NCI-H2081 (cell line): ENCODE measurements around the gene C2orf68.
"Not testable (repeated sequence)": the region's sequence is repeated elsewhere in the genome, so short reads cannot be mapped to it uniquely, and the experiment has no call there.

ENCODE experiments used
- DNase-seq, 2 experiments: peaks; one replicate each; lab custom pipeline; 2025; lab: John Stamatoyannopoulos, UW

Gene C2orf68, protein sequence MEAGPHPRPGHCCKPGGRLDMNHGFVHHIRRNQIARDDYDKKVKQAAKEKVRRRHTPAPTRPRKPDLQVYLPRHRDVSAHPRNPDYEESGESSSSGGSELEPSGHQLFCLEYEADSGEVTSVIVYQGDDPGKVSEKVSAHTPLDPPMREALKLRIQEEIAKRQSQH

DNA sequence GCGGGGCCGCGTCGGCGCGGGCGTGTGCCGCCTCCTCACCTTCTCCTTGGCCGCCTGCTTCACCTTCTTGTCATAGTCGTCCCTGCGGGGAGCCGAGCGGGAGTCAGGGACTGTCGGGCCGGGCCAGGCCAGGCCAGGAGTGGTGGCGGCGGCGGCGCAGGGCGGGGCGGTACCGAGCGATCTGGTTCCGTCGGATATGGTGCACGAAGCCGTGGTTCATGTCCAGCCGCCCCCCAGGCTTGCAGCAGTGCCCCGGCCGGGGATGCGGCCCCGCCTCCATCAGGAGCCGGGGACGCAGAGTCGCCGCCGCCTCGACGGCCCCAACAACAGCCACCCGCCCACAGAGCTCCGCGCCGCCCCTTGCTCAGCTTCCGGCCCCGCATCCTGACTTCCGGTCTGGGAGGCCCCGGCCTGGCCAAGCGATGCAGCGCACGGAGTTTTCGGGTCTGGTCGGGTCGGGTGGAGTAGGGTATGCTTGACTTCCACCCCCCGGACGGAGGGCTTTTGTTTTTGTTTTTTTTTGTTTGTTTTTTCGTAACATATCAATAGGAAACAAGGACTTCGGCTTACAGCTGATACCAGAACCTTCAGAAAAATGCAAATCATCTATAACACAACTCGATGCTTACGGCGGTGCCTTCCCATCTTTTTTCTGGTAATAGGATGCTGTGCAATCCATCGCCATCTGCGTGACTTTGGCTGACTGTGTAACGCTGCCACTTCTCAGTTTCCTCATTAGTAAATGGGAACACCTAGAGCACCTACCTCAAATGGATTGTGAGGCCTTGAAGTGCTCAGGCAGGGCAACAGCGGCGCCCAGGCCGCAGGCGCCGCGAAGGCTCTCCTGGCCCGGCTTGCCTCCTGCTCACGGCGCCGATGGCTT lies at the start of gene C2orf68:
TSS of gene C2orf68 (minus strand) at position 362 of the 883 bp plus-strand sequence. CDS start at position 280, 82 bp downstream.
- peak; percentile 84 to 91 for DNase-seq

- DNase-seq, result no peak
Observed at GRCh38 chr2:85661139-85661858, 49.4 kb upstream of the C2orf68 start.

DNA sequence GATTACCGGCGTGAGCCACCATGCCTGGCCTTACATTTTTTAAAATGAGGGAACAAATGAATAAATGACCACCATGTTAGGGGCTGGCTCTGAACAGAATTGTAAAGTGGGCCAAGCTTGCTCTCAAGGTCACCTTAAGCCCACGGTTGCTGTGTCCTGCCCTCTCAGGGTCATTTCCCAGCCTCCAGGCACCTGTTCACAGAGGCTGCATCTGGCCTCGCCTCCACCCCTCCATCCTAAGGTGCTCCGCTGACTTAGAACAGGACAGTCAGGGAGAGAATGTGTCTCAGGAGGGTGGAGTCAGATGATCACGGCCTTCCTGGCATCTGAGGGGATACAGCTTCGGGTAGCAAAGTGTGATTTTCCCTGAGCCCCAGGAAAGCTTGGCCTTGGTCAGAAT lies 48.9 kb upstream of the C2orf68 start:
- no peak for DNase-seq

DNA sequence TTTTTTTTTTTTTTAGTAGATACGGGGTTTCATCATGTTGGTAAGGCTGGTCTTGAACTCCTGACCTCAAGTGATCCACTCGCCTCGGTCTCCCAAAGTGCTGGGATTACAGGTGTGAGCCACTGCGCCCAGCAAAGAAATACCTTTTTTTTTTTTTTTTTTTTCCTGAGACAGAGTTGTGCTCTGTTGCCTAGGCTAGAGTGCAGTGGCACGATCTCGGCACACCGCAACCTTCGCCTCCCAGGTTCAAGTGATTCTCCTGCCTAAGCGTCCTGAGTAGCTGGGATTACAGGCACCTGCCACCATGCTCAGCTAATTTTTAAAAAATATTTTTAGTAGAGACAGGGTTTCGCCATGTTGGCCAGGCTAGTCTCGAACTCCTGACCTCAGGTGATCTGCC lies 48.4 kb upstream of the C2orf68 start:
- DNase-seq, result not testable (repeated sequence)

DNA sequence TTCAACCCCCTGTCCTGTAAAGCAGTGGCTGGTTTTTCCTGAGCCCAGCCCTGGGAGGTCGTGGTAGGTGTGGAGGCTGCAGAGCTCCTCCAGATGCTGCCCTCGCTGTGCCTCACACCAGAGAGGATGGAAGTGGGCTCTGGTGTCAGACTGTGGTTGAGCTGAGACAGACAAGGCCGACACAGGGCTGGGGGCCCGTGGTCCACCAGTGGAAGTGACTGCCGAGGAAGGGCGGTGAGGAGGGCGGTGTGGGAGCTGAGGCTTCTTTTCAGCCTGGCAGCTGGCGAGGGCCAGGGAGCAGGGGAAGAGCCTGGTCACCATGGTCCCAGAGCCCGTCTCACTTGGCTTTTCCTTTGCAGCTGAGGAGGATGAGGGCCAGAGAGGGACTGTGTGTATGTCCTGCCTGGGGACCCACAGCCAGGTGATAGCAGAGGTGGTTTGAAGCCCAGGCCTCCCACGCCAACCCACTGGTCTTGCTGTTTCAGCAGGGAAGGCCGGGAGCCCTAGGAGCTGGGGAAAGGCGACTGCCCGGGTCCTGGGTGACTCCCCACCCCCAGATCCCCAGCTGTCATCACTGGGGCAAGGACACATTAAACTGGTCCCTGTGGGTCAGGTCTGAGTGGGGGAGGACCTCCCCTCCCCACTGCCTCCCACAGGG lies 47.6 kb upstream of the C2orf68 start:
- no peak for DNase-seq

DNA sequence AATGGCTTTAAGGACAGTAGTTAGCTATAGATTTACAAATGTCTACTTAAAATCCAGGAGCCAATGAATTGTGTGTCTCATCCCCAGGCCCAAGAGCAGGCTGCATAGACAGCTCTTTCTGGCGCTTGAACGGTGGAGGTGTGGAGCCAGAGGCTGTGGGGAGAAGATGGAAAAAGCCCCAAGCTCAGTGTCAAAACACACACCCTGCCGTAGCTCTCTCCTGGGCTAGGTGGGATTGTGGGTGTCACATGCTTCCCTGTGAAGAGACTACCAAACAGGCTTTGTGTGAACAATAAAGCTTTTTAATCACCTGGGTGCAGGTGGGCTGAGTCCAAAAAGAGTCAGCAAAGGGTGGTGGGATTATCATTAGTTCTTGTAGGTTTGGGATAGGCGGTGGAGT lies 45.5 kb upstream of the C2orf68 start:
- DNase-seq, result not testable (repeated sequence)

GRCh38 chr2:85656468-85656867 lies 44.6 kb upstream of the C2orf68 start:
- DNase-seq, result no peak

GRCh38 chr2:85655961-85656417 lies 44.1 kb upstream of the C2orf68 start:
- DNase-seq, result no peak

- DNase-seq, result no peak
Observed at GRCh38 chr2:85653996-85654395, 42.1 kb upstream of the C2orf68 start.

DNA sequence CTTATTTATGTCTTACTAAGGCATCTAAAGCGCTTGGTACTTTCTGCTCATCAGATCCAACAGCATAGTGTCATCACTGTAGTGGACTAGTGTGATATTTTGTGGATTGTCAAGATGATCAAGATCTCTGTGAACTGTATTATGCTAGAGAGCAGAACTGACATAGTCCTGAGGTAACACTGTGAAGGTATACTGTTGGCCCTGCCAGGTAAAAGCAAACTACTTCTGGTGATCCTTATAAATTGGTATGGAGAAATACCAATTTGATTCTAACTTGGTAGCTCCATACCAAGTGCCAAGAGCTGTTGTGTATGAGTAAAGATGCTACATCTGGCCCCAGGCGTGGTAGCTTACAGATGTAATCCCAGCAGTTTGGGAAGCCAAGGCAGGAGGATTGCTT lies 40.2 kb upstream of the C2orf68 start:
- DNase-seq, result no peak

DNA sequence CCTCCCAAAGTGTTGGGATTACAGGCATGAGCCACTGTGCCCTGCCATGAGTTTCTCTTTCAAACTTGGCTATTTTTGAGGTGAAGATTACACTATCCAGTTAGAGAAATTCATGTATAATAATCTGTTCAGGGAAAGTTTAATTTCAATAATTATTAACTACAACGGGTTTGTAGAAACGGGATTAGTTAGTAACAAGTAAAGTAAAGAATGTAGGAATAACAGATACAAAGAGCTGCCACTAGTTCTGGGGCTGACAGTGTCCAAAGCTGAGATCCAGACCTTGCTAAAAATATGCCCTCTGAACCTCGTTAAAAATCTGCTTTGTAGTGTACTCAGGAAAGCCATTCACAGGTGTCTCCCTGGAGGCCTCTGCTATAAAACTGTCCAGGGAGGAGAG lies 39.2 kb upstream of the C2orf68 start:
- no peak for DNase-seq

GRCh38 chr2:85650456-85650855 lies 38.6 kb upstream of the C2orf68 start:
- no peak for DNase-seq

- no peak for DNase-seq
Observed at GRCh38 chr2:85649201-85650190, 37.6 kb upstream of the C2orf68 start.

DNA sequence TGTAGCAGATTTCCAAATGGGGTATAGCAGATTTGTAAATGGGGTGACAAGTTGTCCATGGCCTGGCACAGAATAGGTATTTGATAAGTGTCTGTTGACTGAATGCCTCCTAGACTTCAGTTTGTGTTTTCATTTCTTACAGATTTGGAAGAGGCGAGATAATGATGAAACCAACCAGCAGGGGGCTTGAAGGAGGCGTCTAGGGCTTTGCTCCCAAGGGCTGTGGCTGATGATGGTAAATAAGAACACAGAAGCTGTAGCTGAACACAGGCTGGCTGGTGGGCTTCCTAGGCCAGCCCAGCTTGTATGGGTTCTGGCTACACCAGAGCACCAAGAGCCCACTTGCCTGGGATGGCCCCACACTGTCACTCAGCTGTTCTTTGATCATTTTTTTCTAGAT lies 36.8 kb upstream of the C2orf68 start:
- no peak for DNase-seq

DNA sequence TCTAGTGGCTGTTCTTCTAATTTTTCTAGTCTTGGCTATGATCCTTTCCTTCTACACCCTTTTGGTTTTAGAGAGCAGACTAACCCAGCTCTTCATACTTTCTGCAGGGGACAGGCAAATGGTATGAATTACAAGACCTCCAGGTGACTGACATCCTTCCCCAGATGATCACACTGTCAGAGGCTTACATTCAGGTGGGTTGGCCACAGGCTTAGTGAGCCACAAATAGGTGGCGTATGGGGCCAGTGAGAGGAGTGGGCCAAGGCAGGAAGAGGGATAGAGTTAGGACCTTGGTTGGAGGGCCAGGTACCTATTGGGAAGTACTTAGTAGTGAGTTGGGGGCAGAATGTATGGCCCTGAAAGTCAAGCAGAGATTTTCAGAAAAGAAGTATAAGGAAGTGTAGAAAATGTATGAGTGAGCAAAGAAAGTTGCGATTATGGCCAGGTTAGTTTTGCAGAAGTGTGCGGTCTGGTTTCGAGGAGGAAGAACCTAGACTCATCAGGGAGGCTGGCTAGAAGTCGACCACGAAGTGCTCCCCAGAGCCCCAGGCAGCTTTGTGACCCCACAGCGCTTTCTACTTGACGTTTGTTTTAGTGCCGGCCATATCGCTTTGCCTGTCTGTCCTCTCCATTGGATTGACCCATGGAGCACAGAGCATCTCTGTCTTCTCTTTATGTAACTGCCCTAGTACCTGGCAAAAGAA lies 36.1 kb upstream of the C2orf68 start:
- no peak for DNase-seq

- no peak for DNase-seq
Observed at GRCh38 chr2:85646166-85646565, 34.3 kb upstream of the C2orf68 start.

DNA sequence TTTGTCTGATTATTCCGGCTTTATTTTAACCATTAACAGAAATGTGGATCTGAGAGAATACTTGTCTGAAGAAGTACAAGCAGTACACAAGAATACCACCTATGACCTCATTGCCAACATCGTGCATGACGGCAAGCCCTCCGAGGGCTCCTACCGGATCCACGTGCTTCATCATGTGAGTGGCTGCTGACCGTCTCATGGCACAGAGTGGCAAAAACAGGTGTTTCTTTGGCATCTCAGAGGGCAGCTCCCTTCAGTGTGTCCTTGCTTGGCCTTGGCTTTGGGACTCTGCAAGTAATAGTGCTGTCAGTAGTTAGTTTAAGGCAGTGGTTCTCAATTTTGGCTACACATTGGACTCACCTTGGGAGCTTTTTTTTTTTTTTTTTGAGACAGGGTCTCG lies 33.0 kb upstream of the C2orf68 start:
- DNase-seq, result no peak

DNA sequence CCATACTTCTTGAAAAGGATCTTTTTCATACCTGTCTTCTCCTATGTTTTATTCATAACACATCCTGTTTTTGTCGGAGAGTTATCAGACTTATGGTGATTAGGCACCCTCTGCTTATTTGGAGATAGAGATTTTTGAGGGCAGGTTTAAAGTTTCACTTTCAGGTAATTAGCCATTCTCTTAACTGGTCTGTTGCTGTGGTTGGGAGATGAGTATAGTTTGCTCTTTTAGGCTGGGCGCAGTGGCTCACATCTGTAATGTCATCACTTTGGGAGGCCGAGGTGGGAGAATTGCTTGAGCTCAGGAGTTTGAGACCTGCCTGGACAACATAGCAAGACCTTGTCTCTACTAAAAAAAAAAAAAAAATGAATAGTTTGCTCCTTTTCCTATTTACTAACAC lies 30.9 kb upstream of the C2orf68 start:
- no peak for DNase-seq

DNA sequence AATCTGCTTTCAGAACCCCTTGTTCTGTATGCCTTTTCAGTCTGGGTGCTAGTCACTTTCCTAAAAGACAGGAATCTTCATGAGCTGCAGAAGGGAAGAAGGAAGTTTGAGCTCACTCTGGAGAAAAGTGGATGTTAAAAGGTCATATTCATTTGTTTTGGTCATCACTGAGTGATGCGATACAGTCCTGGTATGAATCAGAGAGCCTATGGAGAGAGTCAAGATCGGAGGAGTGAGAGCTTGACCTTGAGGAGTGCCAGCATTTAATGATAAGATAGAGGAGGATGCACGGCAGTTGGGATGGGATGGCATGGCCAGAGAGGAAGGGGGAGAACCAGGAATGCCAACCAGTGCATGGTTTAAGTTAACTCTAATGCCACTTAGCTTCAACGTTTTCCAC lies 23.8 kb upstream of the C2orf68 start:
- DNase-seq, result no peak

DNA sequence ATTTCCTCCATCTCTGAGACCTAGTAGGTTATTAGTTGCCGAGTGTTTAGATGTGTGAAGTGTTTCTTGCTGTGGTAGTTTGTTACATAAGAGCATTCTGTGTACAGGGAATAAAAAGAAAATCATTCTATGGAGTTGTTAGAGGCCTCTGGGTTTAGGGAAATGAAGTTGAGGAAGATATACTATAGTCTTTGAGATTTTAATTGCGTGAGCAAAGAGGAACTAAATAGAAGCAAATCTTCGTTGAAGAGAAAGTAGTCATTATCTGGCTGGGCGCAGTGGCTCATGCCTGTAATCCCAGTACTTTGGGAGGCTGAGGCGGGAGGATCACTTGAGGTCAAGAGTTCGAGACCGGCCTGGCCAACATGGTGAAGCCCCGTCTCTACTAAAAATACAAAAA lies 23.1 kb upstream of the C2orf68 start:
- DNase-seq, result no peak
